A673 (cell line): ENCODE measurements around the gene CCL25. TPM values are rescaled to one million over a fixed set of nuclear protein-coding genes. Genes with fewer than 3 reads are reported as not detected.

Experiments used
- BruUV-seq: library from RNA; stranded (reverse); fragments of 400-500 nt; replicated peaks from 2 replicates; lab custom pipeline; 2021; lab: Mats Ljungman, UMichigan
- CTCF ChIA-PET: fragments of 300-600 bp; sonication (Branson Sonifier 250); formaldehyde crosslinking; loops from one replicate; lab custom pipeline; 2022; ENCODE audit warnings: antibody characterized with exemption; lab: Charles Lee
- POLR2A ChIA-PET: fragments of 300-600 bp; sonication (Branson Sonifier 250); formaldehyde crosslinking; loops from one replicate; lab custom pipeline; 2022; ENCODE audit warnings: antibody characterized with exemption; ENCODE audit not compliant: low non-redundant PET; lab: Charles Lee
- DNase-seq: peaks from one replicate; pipeline ENCODE4 v3.0.0-alpha.2; 2015; ENCODE audit warnings: low spot score
- H3K27ac ChIP-seq: fragments of 200-600 bp; sonication (generic); 2 replicates; pipeline ENCODE4 v1.5.1; 2016; ENCODE audit warnings: mixed run types, low read depth, mild to moderate bottlenecking, mixed read lengths, antibody characterized with exemption, low read length; ENCODE audit not compliant: poor library complexity, severe bottlenecking
- H3K27me3 ChIP-seq: fragments of 200-600 bp; sonication (generic); replicated peaks from 2 replicates; pipeline ENCODE4 v1.6.1; 2017; ENCODE audit warnings: mixed run types, low read depth, mild to moderate bottlenecking, mixed read lengths, antibody characterized with exemption, low read length; ENCODE audit not compliant: insufficient read depth, poor library complexity
- H3K36me3 ChIP-seq: fragments of 200-600 bp; sonication (generic); 2 replicates; pipeline ENCODE4 v1.6.1; 2016; ENCODE audit warnings: mixed run types, mild to moderate bottlenecking, mixed read lengths, antibody characterized with exemption, low read length; ENCODE audit not compliant: insufficient read depth, poor library complexity, severe bottlenecking
- H3K4me1 ChIP-seq: fragments of 200-600 bp; sonication (generic); 2 replicates; pipeline ENCODE4 v1.6.1; 2017; ENCODE audit warnings: mixed run types, mild to moderate bottlenecking, mixed read lengths, antibody characterized with exemption, low read length; ENCODE audit not compliant: insufficient read depth, poor library complexity, severe bottlenecking
- H3K4me3 ChIP-seq: fragments of 200-600 bp; sonication (generic); 2 replicates; pipeline ENCODE4 v1.5.1; 2016; ENCODE audit warnings: low read depth, mixed run types, mild to moderate bottlenecking, mixed read lengths, low read length; ENCODE audit not compliant: poor library complexity, severe bottlenecking
- H3K9me3 ChIP-seq: fragments of 200-600 bp; sonication (generic); 2 replicates; pipeline ENCODE4 v1.6.1; 2016; ENCODE audit warnings: mixed run types, low read depth, mild to moderate bottlenecking, mixed read lengths, antibody characterized with exemption, low read length; ENCODE audit not compliant: poor library complexity, severe bottlenecking
- CTCF ChIP-seq: fragments of 300-800, 200-600 bp; sonication (generic); conservative IDR thresholded peaks from 2 replicates; pipeline ENCODE4 v1.5.1; 2017; ENCODE audit warnings: low read depth, mild to moderate bottlenecking, antibody characterized with exemption, low read length, moderate library complexity, mixed read lengths
- EZH2 ChIP-seq: fragments of 200-600 bp; sonication (generic); IDR thresholded peaks from 2 replicates; pipeline ENCODE4 v1.6.1; 2017; ENCODE audit warnings: borderline replicate concordance, low read depth, mild to moderate bottlenecking, mixed read lengths, antibody characterized with exemption, low read length; ENCODE audit not compliant: poor library complexity, severe bottlenecking
- intact Hi-C: fragments of 100-400 bp; cut with micrococcal nuclease; formaldehyde crosslinking; loops from one replicate; pipeline ENCODE4 v1.10.0; 2022; ENCODE audit not compliant: unreplicated experiment
- total RNA-seq: library from RNA; stranded (reverse); gene quantifications from 2 replicates; pipeline ENCODE4 v1.2.3, GENCODE V29; 2021

Gene CCL25
- total RNA-seq, 1 experiment from 2014 or later: not detected

GRCh38 chr19:8057545-8058270, 5.1 kb downstream of the CCL25 start:
- TF ChIP-seq EZH2: no peak
- no peak for TF ChIP-seq CTCF
- no peaks in the 10 kb centered on the region for H3K4me1 ChIP-seq
- no TSS peak for BruUV-seq
- no peaks in the 10 kb centered on the region for H3K36me3 ChIP-seq
- H3K4me3 ChIP-seq: no peak overlapping the region
- H3K27ac ChIP-seq: no peak overlapping the region
- POLR2A ChIA-PET: no interaction called here
- H3K9me3 ChIP-seq: no peaks in the 10 kb centered on the region
- intact Hi-C loops: no loop called here
- CTCF ChIA-PET: no interaction called here
- DNase-seq: no peak
- H3K27me3 ChIP-seq: no peaks in the 10 kb centered on the region

GRCh38 chr19:8064911-8065874, 12.6 kb downstream of the CCL25 start:
- DNase-seq: no peak
- ChIA-PET CTCF (no interaction called here), POLR2A (no interaction called here)
- H3K9me3 ChIP-seq: no peaks in the 10 kb centered on the region
- no peaks in the 10 kb centered on the region for H3K27me3 ChIP-seq
- TF ChIP-seq EZH2 (no peak), CTCF (no peak)
- no TSS peak for BruUV-seq
- H3K4me3 ChIP-seq: no peak overlapping the region
- no peaks in the 10 kb centered on the region for H3K36me3 ChIP-seq
- no peak overlapping the region for H3K27ac ChIP-seq
- H3K4me1 ChIP-seq: no peaks in the 10 kb centered on the region
- intact Hi-C loops: no loop called here

GRCh38 chr19:8065875-8066261, 13.3 kb downstream of the CCL25 start:
- ChIA-PET POLR2A (no interaction called here), CTCF (no interaction called here)
- Histone ChIP-seq H3K4me1 (no peaks in the 10 kb centered on the region), H3K27ac (no peak overlapping the region), H3K9me3 (no peaks in the 10 kb centered on the region), H3K36me3 (no peaks in the 10 kb centered on the region), H3K4me3 (no peak overlapping the region), H3K27me3 (no peaks in the 10 kb centered on the region)
- intact Hi-C loops: no loop called here
- TF ChIP-seq CTCF (no peak), EZH2 (no peak)
- BruUV-seq: no TSS peak
- no peak for DNase-seq
